ES-I3 (cell line): Measurements from ENCODE around the gene NFIB.

ENCODE experiments used
- H3K36me3 ChIP-seq: 2 replicates; pipeline ENCODE4 v1.6.1; 2013; ENCODE audit warnings: mild to moderate bottlenecking, low read length, control low read depth, moderate library complexity; ENCODE audit not compliant: insufficient read depth
- H3K4me1 ChIP-seq: 2 replicates; pipeline ENCODE4 v1.6.1; 2013; ENCODE audit warnings: mild to moderate bottlenecking, control low read depth, low read length; ENCODE audit not compliant: insufficient read depth
- H3K9ac ChIP-seq: 2 replicates; pipeline ENCODE4 v1.6.1; 2013; ENCODE audit warnings: low read depth, mild to moderate bottlenecking, low read length, moderate library complexity
- H3K9me3 ChIP-seq: 2 replicates; pipeline ENCODE4 v1.6.1; 2013; ENCODE audit warnings: mild to moderate bottlenecking, low read length, moderate library complexity; ENCODE audit not compliant: control insufficient read depth, insufficient read depth

The NFIB gene

DNA sequence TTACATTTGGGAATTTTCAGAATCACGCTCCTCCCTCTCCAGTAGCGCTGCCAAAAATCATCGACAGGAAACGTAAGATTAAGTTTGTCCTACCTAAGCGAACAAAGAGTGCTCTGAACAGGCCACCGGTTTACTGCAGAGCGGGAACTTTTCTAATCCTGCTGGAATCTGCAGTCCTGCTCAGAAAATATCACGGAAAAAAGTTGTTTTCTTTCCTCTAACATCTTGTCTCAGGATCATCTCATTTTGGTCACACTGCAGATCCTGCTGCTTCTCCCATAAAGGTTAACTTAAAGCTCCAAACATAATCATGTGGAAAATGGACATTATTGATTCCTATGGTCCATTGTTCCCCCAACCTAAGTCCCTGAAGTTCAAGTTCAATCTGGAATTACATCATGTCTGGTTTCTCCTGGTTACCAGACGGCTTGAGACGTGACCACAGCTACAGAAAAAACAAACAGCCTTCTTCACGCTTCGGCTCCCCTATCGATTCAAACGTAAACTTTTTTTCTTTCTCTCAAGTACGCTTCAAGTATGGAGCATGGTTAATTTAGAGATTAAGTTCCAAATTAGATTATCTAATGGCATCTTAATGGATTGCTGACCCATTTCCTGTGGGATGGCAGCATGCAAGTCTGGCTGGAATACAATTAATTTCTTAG lies 217.6 kb downstream of the NFIB start:
- peaks cover 24% of the 10 kb centered on the region for H3K4me1 ChIP-seq
- no peak overlapping the region; the same call in 1 of the 2 replicates for H3K9ac ChIP-seq
- no peaks in the 10 kb centered on the region for H3K36me3 ChIP-seq
- H3K9me3 ChIP-seq = no peaks in the 10 kb centered on the region

DNA sequence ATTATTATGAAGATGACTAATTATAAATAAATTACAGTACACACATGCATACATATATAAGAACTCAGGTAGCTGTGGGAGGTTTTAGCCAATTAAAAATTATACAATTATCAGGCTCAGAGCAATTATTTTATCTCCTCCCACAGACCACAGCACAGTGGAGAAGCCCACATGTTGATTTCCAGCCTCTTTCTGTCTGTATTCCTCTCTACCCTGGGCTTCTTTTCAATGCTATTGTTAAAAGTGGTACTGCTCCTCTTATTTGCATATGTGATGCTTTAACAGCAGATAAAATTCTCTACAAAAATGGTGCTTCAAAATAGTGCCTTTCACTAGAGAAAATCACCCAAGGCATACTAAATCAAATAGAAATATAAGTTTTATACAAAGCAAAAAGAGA lies 218.7 kb downstream of the NFIB start:
- no peak overlapping the region for H3K9ac ChIP-seq
- no peaks in the 10 kb centered on the region for H3K36me3 ChIP-seq
- H3K4me1 ChIP-seq = peaks cover 24% of the 10 kb centered on the region
- no peaks in the 10 kb centered on the region for H3K9me3 ChIP-seq

DNA sequence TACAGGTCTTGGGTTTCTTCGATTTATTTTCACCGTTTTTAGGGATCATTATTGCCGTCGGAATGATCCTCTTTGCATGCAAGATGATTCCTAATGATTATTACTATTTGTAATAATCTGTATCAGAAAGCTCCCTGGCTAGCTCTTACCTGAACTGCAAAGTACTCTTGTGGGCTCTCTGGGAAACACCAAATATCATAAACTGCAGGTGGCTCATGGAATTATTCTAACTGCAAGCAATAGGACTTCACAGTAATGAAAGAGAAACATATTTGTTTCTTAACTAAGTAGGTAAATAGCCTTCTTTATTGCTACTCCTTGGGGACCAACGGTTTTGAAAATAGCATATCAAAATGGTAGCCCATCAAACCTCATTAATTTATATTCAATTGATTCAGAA lies 219.4 kb downstream of the NFIB start:
- Histone ChIP-seq H3K9me3 (no peaks in the 10 kb centered on the region), H3K4me1 (peaks cover 24% of the 10 kb centered on the region), H3K9ac (no peak overlapping the region), H3K36me3 (no peaks in the 10 kb centered on the region)

DNA sequence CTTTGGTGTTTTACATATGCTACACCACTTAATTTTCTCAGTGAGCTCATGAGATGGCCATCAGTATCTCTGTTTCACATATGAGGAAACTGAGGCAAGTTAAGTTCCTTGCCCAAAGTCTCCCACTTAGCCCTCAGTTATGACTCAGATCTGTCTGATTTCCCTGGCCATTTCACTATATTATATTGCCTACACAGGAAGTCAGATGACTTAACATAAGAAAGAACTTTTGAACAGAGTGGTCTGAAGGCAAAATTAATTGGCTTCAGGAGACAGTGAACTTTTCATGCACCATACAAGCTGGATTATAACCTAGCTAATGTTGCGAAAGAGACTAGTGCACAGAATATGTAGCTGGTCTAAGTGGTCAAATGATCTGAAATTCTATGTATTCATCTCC lies 221.6 kb downstream of the NFIB start:
- no peak overlapping the region for H3K9ac ChIP-seq
- H3K4me1 ChIP-seq = peaks cover 20% of the 10 kb centered on the region
- H3K36me3 ChIP-seq = no peaks in the 10 kb centered on the region
- no peaks in the 10 kb centered on the region for H3K9me3 ChIP-seq

DNA sequence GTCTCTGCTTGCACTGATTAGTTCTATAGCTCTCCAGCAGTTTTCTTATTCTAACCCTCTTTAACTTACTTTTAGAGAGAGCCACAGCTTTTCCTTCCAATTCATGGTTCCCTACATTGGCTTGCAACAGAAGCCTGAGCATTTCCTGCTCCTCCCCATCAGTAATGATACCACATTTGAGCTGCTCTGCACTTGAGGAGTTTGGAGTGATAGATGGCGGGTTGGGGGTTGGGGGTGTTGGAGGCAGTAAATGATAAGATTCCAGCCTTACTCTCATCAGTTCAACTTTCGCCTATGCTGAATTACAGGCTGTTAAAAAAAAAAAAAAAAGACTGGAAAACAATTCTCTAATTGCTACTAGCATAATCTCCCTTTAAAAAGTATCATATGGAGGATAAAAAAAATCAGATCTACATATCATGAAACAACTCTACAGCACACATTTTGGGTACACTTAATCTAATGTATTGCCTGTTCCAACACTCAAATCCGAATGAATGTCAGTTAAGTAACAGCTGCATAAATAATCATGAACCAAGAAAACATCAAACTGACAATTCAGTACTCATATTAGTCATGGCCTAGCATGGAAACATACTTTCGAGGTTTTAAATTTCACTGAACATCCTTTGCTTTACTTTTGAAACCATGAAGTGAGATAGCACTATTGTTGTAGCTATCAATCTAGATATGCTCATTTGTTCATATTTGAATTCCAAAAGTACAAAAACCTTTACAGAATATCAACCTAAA lies 224.7 kb downstream of the NFIB start:
- H3K9me3 ChIP-seq = no peaks in the 10 kb centered on the region
- H3K4me1 ChIP-seq = no peaks in the 10 kb centered on the region
- no peak overlapping the region for H3K9ac ChIP-seq
- H3K36me3 ChIP-seq = no peaks in the 10 kb centered on the region

DNA sequence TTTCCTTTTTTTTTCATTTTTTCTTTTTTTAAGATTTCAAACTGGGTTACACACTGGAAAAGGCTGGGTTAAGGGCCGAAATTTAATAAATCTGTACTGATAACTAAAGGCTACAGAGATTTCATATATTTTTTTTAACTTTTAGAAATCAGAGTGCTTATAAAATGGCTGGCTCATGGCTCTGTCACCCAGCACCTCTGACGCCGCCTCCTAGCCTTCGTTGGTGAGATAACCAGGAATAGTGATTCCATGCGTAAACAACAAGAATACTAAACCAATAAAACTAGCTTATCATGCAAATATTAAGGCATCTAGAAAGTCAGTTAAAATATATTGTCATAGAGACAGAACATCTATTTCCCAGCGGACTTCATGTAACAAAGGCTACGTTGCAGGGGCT lies 226.4 kb downstream of the NFIB start:
- no peaks in the 10 kb centered on the region for H3K36me3 ChIP-seq
- H3K4me1 ChIP-seq = no peaks in the 10 kb centered on the region
- H3K9me3 ChIP-seq = no peaks in the 10 kb centered on the region
- H3K9ac ChIP-seq = no peak overlapping the region

DNA sequence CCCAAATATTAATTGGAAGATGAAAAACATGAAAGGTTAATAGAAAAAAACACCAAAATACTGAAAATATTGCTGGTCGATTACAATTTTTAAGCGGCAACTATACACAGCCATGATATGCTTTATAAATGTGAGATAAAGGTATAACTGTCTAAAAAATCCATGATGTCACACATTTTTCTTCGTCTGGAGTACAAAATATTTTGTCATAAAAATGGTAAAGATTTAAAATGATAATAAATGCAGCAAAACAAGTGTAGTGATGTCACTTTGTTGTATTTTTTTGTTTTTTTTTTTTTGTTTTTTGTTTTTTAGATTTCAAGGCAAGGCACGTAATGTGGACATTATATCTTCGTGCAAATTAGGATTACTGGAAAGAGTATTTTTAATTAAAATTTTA lies 227.4 kb downstream of the NFIB start:
- no peaks in the 10 kb centered on the region for H3K9me3 ChIP-seq

DNA sequence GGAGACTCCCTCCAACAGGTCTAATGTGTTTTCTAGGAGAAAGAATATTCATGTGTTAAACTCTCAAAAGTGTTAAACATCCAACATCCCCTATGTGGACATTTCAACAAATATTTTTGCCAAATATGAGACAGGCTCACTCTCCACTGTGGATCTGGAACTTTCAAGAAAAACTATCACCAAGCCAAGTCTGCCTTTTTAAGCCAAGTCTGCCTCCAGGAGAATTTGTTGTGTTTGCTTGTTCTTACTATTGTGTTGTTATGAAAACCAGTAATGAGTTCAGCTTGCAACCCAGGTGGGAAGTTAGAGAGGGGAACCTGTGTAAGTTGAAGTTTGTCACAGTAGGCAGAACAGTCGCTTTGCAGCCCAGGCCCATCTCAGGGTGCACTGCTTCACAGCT lies 228.1 kb downstream of the NFIB start:
- Histone ChIP-seq H3K36me3 (no peaks in the 10 kb centered on the region), H3K9ac (no peak overlapping the region), H3K9me3 (no peaks in the 10 kb centered on the region), H3K4me1 (no peaks in the 10 kb centered on the region)

More for the DNA sequence above, 227.4 kb downstream of the NFIB start:
- Histone ChIP-seq H3K4me1 (no peaks in the 10 kb centered on the region), H3K9ac (no peak overlapping the region), H3K36me3 (no peaks in the 10 kb centered on the region)

DNA sequence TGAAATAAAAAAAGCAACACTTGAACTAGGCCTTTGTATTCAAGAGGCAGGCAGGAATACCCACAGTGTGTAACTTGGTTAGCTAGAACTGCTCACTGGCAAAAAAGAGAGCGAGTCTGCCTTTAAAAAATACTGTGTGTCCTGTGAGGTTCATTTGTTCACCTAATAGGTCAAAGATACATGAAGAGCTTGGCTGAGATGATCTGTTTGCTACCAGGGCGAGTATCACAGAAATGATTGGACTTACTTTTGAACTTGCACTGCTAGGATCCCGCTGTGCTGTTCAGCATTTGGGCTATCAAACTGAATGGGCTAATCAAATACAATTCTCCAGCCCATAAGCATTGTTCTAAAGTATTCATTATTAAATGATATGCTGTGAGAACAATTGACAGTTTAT lies 229.1 kb downstream of the NFIB start:
- H3K9ac ChIP-seq = no peak overlapping the region
- H3K36me3 ChIP-seq = no peaks in the 10 kb centered on the region
- no peaks in the 10 kb centered on the region for H3K9me3 ChIP-seq
- H3K4me1 ChIP-seq = no peaks in the 10 kb centered on the region

DNA sequence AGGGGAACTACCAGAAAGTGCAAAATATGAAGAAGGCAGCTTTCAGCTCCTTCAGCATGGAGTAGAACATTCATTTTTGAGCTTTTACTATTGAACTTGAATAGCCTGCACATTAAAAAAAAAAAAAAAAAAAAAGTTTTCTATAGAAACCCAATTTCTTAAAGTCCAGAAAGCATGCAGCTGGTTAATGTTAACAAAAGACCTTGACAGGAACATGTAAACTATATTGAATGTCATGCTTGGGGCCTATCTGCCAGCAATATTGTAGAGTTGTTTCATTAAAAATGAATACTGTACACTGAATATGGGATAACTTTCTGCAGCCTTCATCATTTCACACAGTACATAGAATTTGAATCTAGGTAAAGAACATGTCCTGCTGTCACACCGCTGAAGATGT lies 230.6 kb downstream of the NFIB start:
- Histone ChIP-seq H3K36me3 (no peaks in the 10 kb centered on the region), H3K9me3 (no peaks in the 10 kb centered on the region), H3K9ac (no peak overlapping the region), H3K4me1 (peaks cover 9% of the 10 kb centered on the region)

DNA sequence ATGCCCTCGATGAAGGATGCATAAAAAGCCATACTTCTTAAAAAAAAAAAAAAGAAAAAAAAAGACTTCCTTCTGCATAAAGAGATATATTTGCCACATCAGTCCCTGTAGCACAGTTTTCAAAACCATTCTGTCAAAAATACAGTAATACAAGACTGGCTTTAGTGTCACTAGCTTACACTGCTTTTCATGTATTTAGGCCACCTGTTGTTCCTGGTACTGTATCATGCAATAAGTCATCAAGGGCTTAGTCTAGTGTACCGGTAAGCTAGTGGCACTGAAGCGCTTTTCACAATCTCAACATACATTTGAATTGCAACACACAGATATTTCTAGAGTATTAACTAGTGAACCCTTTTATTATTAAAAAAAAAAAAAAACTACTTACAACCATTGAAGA lies 231.2 kb downstream of the NFIB start:
- no peaks in the 10 kb centered on the region for H3K36me3 ChIP-seq
- H3K4me1 ChIP-seq = peaks cover 9% of the 10 kb centered on the region
- no peaks in the 10 kb centered on the region for H3K9me3 ChIP-seq
- no peak overlapping the region for H3K9ac ChIP-seq

DNA sequence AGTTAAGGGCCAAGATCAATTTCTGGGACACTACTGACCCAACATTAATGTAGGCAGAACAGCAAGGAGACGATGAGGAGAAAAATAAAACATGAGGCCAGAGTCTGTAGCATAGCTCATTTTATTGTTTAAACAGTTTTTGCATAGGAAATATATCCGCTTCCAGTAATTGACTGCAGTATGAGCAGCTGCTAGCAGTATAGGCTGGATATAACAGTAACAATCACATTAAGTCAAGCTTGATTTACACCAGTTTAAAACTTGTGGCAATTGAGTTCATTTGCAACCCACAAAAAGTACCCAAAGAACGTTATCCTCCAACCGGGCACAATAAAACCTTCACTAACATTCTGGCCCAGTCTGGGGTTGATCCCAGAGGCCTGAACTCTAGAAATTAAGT lies 232.2 kb downstream of the NFIB start:
- peaks cover 9% of the 10 kb centered on the region for H3K4me1 ChIP-seq
- H3K36me3 ChIP-seq = no peaks in the 10 kb centered on the region
- no peak overlapping the region for H3K9ac ChIP-seq
- H3K9me3 ChIP-seq = no peaks in the 10 kb centered on the region

DNA sequence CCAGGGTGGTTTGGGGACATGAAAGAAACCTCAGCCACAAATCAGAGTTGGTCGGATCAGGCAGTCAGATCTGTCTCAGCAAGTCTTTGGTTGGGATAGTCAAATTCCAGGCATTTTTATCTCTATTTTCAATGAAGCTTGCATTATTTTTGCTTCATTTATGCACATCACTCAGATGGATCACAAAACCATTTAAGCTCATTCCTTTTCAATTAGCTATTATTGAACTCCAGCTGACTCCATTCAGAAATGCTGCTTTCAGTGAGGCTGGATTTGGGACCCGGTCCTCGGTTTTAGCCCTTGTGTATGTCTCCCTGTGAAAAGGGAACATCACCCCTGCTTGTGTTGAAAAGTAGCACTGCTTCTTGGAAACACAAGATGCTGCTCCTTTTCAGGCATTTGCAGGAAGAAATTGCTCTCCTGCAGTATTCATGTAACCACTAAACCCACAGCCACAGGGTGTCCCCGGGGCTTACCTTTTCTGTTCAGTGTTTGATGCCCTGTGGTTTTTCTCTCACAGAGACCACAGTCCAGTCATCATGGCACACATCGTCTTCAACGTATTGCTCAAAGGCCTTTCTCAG lies 232.9 kb downstream of the NFIB start:
- H3K36me3 ChIP-seq = no peaks in the 10 kb centered on the region
- no peak overlapping the region for H3K9ac ChIP-seq
- H3K4me1 ChIP-seq = peaks cover 9% of the 10 kb centered on the region
- no peaks in the 10 kb centered on the region for H3K9me3 ChIP-seq

DNA sequence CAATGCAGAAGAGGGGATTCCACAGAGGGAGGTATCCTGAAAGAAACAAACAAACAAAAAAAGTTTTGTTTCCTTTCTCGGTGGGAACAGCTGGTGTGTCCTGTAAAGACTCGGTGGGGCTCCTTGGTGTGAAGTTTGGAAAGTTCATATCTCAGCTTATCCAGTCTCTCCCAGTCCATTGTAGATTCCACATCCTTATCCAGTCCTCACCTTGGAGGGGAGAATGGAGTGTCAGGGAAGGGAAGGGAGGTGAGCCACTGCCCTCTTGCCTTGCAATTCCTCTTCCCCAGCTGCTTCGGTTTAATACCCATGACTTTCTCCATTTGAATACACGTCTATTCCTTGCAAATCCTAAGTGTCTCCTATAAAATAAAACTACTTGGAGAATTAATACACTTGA lies 234.5 kb downstream of the NFIB start:
- Histone ChIP-seq H3K4me1 (peaks cover 9% of the 10 kb centered on the region), H3K9ac (no peak overlapping the region), H3K36me3 (no peaks in the 10 kb centered on the region), H3K9me3 (no peaks in the 10 kb centered on the region)

DNA sequence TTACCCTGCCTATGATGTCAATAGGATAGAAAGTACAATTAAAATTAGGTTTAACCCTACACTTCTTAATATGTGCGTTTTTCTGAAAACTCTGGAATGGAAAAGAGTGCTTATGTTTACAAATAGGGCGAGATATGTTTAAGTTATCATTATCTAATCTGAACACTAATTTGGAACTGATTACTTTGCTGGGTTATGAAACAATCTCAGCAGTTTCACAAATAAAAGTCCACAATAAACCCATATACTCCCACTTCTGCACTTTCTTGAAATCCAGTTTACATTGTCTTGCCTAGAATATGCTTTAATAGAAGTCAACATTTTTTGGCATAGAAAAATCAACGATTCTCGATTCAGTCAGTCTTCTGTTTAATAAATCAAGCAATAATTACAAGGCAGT lies 236.3 kb downstream of the NFIB start:
- Histone ChIP-seq H3K9ac (no peak overlapping the region), H3K9me3 (no peaks in the 10 kb centered on the region), H3K4me1 (peaks cover 9% of the 10 kb centered on the region), H3K36me3 (no peaks in the 10 kb centered on the region)
